Pancreas (tissue), 10 donors: Measurements from ENCODE around the gene FHOD1. TPM values are rescaled to one million over a fixed set of nuclear protein-coding genes. Genes with fewer than 3 reads are reported as not detected.
A peak's percentile ranks its signal among the peaks of the same experiment; 100 is the strongest.

Source experiments
- ATAC-seq, 4 donors: fragments of 200-7000 bp; cut with Tn5 transposase; one replicate each; pipeline versions ENCODE4 v1.8.0 to v1.9.1; 2020; ENCODE audit warnings: mild to moderate bottlenecking in 4 of 4, moderate library complexity in 4 of 4
- DNase-seq, 6 donors: peaks; one replicate each; pipeline ENCODE4 v3.0.0-alpha.2; 2020
- FAIRE-seq: peaks from 2 replicates; lab custom pipeline; 2012; peaks lifted over from hg19 to GRCh38; lab: Jason Lieb, UNC
- H3K27ac ChIP-seq, 4 donors: fragments of 200-600 bp; sonication (generic); 1 replicate in 3 of 4; 2 replicates in 1 of 4; pipeline versions ENCODE4 v1.5.0 to v1.8.0; 2020
- H3K27me3 ChIP-seq, 4 donors: fragments of 200-600 bp; one replicate each; pipeline ENCODE4 v1.8.0; 2021
- H3K36me3 ChIP-seq, 3 donors: fragments of 200-600 bp; sonication (generic) in 1 of 3; one replicate each; pipeline versions ENCODE4 v1.5.0 to v1.8.0; 2020 to 2021
- H3K4me1 ChIP-seq, 3 donors: fragments of 200-600 bp; one replicate each; pipeline ENCODE4 v1.8.0; 2021
- H3K4me3 ChIP-seq, 4 donors: fragments of 200-600 bp; sonication (generic) in 2 of 4; one replicate each; pipeline versions ENCODE4 v1.5.0 to v1.8.0; 2020 to 2021
- H3K9me3 ChIP-seq, 4 donors: fragments of 200-600 bp; one replicate each; pipeline ENCODE4 v1.8.0; 2021
- CTCF ChIP-seq, 4 donors: fragments of 200-600 bp; sonication (generic) in 3 of 4; IDR thresholded peaks; one replicate each; pipeline versions ENCODE4 v1.5.0 to v1.8.0; 2021; ENCODE audit warnings: antibody characterized with exemption in 4 of 4
- WGBS, 2 donors: extraction: QIAGEN DNeasy Blood & Tissue Kit; methylation state at CpG; one replicate each; pipeline ENCODE4 v1.1.7; 2013; 5-methylcytosine and 5-hydroxymethylcytosine counted together
- intact Hi-C, 3 donors: fragments of 100-400 bp; cut with DNase I; formaldehyde crosslinking; loops; one replicate each; pipeline versions ENCODE4 v1.11.1 to v1.14.2; 2022
- polyA plus RNA-seq, 2 donors: library from polyadenylated mRNA; stranded (reverse); fragments of 200-250 nt; gene quantifications; one replicate each; pipeline ENCODE4 v1.2.3, GENCODE V29; 2013
- total RNA-seq, 6 donors: library from RNA; stranded (reverse); fragmentation: NEBNext Ultra II Directional in 4 of 6; extraction: Animal tissue kit (Norgen Biotek cat#: 25700) in 4 of 6; gene quantifications; one replicate each; pipeline versions ENCODE4 v1.2.1 to v1.2.4, GENCODE V29; 2021 to 2023
- donor health status: healthy with polysubstance abuse.
- donor health status: DM: no; HTN: no; CAD: no; lungs with moderate emphysema.
- donor health status: DM: no; HTN: no; CAD: no.
- donor health status: control.
- donor health status: control.
- donor health status: Bipolar disorder and iron deficiency.
- donor health status: DM: yes; HTN: yes; CAD: no.
- donor health status: DM: no; HTN: no; CAD: no.
- donor health status: DM: no; HTN: no; CAD: no.
- donor health status: DM: yes; HTN: yes; CAD: no.

Gene FHOD1
- total and polyA plus RNA-seq, 8 donors, result 7.8 to 41.2 (median 11.3) TPM

GRCh38 chr16:67291461-67291860 lies 44.2 kb upstream of the FHOD1 start:
- H3K9me3 ChIP-seq, result no peaks in the 10 kb centered on the region
- H3K4me1 ChIP-seq, result no peaks in the 10 kb centered on the region
- H3K27ac ChIP-seq, result no peak overlapping the region
- H3K36me3 ChIP-seq, result no peaks in the 10 kb centered on the region
- ATAC-seq (no peak), FAIRE-seq (no peak), DNase-seq (no peak)
- 70 to 87% methylated on average over 7 of the region's 7 CpGs for WGBS, 2 donors
- H3K27me3 ChIP-seq, result no peaks in the 10 kb centered on the region
- no peak for TF ChIP-seq CTCF (IDR thresholded peaks at IDR 0.05)
- intact Hi-C loops, result no loop called here
- H3K4me3 ChIP-seq, result no peak overlapping the region

- intact Hi-C loops, result no loop called here
- ATAC-seq (no peak), DNase-seq (no peak), FAIRE-seq (no peak)
- H3K4me3 ChIP-seq, result no peak overlapping the region
- H3K27ac ChIP-seq, result no peak overlapping the region
- TF ChIP-seq CTCF (IDR thresholded peaks at IDR 0.05), result no peak
- H3K36me3 ChIP-seq, result no peaks in the 10 kb centered on the region
- H3K9me3 ChIP-seq, result no peaks in the 10 kb centered on the region
- H3K4me1 ChIP-seq, result peaks cover 0 to 2% (median 0%) of the 10 kb centered on the region in 3 donors
- H3K27me3 ChIP-seq, result no peaks in the 10 kb centered on the region
- WGBS, 2 donors, result 92% methylated on average over 14 of the region's 14 CpGs
Observed at GRCh38 chr16:67287960-67288359, 40.7 kb upstream of the FHOD1 start.

- intact Hi-C loops, result no loop called here
- no peak overlapping the region for H3K27ac ChIP-seq
- no peak overlapping the region for H3K4me3 ChIP-seq
- no peaks in the 10 kb centered on the region for H3K27me3 ChIP-seq
- H3K4me1 ChIP-seq, result peaks cover 0 to 2% (median 0%) of the 10 kb centered on the region in 3 donors
- no peak for FAIRE-seq
- TF ChIP-seq CTCF (IDR thresholded peaks at IDR 0.05), result no peak
- no peak for DNase-seq
- H3K36me3 ChIP-seq, result no peaks in the 10 kb centered on the region
- no peaks in the 10 kb centered on the region for H3K9me3 ChIP-seq
- ATAC-seq, result no peak
- WGBS, 2 donors, result 90 to 94% methylated on average over 28 of the region's 28 CpGs
Observed at GRCh38 chr16:67286441-67287235, 39.4 kb upstream of the FHOD1 start.

GRCh38 chr16:67284699-67285646 lies 37.7 kb upstream of the FHOD1 start:
- ATAC-seq (peak; percentile 78 to 94 (median 87)), FAIRE-seq (no peak), DNase-seq (peak; percentile 56 to 90 (median 78))
- 48 to 52% methylated on average over 34 of the region's 34 CpGs for WGBS, 2 donors
- peak; percentile 38 to 59 (median 40) for TF ChIP-seq CTCF (IDR thresholded peaks at IDR 0.05)
- no peak overlapping the region for H3K4me3 ChIP-seq
- H3K27me3 ChIP-seq, result no peaks in the 10 kb centered on the region
- intact Hi-C loops, result no loop called here
- H3K4me1 ChIP-seq, result peaks cover 0 to 2% (median 0%) of the 10 kb centered on the region in 3 donors
- H3K9me3 ChIP-seq, result no peaks in the 10 kb centered on the region
- H3K36me3 ChIP-seq, result no peaks in the 10 kb centered on the region
- no peak overlapping the region for H3K27ac ChIP-seq
